HT1080 (cell line): ENCODE data around the gene TMEM30A. TPM values are rescaled to one million over a fixed set of nuclear protein-coding genes. Genes with fewer than 3 reads are reported as not detected.

Experiments
- DNase-seq: peaks from one replicate; pipeline ENCODE4 v3.0.0-alpha.2; 2015; ENCODE audit warnings: low read depth
- total RNA-seq: library from RNA; depleted of rRNA; stranded (reverse); fragments of >200 nt; shearing (Covaris generic); gene quantifications from 2 replicates; pipeline ENCODE4 v1.2.3, GENCODE V29; 2014

TMEM30A gene
- total RNA-seq, 1 experiment from 2014 or later, result 91.1 TPM

DNA sequence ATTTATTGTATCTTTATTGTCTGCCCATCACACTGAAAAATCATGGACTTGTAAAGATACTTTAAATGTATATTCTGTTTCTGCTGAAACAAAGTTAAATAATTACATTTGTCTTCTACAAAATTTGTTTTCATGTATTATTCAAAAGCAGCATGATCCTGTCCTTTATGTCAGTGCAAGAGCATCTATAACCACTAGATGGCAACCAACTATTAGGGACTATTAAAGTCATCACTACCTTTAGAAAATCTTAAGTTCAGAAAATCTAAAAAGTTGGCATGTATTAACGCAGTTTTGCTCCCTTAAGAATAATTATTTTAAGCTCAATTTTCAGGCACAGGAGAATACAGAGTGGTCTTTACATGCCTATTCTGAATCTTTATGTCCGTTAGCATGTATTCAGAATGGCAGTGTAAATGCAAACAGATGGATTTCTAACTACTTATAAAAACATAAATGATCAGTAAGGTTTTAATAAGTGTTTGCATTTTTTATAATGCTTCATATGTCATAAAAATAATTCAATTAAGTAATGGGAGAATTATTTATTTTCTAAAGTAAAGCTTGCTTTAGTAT lies 17.8 kb downstream of the TMEM30A start:
- DNase-seq, result peak; percentile 7

DNA sequence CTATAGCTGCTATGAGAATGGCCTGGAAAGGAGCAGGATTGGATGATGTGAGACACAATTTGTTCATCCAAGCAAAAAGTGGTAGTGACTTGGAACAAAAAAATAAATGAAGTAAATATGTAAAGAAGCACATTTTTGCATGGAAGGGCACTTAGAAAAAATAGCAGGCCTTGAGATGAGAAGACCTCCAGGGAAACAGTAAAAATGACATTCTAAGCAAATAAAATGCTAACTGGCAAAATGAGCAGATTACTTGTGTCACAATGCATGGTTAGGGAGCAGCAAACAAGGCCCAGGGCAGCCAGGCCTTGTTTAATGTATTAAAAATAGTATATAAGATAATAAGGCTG lies 21.2 kb downstream of the TMEM30A start:
- DNase-seq, result no peak

DNA sequence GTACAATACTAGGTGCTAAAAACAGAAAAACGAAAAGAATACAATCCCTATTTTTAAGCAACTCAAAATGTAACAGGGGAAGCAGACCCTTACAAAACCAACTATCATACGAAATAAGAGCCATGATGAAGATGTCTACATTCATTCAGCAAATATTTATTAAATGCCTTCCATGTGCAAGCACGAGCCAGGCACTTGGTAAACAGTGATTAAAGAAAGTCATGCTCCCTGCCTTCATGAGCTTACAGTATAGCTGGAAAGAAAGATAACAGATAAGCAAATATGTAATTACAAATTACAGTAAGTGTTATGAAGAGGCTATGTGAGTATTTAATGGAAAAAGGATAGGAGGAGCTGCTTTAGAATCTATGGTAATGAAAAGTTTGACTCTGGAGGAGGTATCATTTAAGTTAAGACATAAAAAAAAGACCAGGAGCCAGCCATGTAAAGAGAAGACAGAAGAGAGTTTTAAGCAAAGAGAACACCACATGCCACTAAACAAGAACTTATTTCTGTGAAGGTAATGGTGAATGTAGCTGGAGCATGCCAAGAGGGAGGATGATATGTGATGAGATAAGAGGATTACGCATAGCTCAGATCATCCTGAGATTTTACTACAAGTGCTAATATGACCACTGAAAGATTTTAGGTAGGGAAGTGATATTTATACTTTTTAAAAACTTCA lies 21.7 kb downstream of the TMEM30A start:
- no peak for DNase-seq

DNA sequence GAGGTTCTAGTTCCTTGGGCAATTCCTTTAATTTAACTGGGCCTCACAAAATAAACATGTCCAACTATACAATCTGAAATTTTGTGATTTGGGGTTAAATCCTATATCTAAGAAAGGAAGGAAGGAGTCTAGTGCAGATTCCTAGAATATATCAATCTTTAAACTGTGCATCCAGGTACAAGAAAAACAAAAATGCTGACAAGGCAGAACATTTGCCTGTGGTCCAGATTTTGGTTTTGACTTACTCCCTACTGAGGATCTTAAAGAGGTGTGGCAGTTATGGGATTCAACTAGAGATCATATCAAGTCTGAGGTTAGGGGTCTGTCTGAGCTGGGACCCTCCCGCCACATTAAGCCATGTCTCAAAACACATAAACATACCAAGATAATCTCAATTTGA lies 23.3 kb downstream of the TMEM30A start:
- no peak for DNase-seq

DNA sequence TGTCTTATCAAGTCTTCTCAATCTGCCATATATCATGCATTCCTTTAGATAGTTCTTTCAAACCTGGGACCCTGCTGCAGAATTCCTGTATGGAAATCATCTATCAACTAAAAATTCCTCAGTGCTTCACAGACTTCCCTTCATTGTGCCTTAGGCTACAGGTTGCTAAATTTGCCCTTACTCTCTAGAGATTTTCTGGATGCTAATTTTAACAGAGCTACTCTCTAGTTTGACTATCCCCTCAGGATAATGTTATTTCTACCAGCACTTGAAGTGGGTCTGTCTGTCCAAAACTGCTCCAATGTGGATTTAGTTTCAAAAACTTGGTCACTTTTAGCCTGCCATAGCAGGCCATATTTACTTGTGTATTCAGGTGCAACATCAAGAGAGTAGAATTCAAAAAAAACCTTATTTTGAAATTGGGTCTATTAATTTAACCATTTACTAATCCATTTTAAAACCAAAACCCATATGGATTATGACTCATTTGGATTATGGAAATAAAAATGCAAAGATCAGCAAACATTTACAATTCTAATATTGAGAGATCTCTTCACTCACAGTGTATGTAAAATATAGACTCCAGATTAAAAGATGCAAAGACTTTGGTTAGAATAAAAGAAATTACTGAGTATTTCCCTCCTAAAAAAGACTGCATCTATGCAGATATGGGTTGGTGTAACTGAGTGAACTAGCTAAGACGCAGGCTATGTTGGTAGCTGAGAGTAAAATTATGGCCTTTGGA lies 27.1 kb downstream of the TMEM30A start:
- DNase-seq, result no peak

DNA sequence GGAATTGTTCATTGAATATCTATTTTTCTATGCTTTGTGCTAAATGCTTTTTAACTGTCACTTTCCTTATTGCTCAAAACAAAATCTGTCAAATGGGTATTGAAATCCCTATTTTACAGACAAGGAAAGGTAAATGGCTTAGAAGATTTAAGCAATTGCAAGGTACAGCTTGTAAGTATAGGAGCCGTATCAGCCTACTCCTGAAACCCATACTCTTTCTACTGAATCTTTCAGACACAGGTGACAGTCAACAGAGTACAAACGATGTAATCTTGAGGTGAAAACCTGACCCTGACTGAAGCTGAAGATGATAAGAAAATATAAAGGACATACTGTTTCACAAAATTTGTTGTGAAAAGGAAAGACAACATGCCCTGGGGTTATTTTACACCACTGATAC lies 34.0 kb downstream of the TMEM30A start:
- DNase-seq, result no peak

DNA sequence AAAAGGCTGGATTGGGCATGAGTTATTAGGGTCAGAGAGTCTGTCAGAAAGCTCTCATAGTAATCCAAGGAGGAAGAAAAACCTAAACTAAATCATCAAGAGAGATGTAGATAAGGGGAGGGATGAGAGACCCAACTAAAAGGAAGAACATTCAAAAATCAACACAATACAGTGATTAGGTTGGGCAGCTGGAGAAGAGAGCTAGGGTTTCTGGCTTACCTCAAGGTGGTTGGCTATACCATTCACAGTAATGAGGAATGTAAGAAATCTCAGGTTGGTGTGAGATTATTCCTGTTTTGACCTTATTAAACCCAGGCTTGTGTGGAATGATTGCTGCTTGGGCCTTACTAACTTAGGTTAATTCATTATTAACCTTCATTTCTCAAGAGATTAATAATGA lies 34.8 kb downstream of the TMEM30A start:
- no peak for DNase-seq

DNA sequence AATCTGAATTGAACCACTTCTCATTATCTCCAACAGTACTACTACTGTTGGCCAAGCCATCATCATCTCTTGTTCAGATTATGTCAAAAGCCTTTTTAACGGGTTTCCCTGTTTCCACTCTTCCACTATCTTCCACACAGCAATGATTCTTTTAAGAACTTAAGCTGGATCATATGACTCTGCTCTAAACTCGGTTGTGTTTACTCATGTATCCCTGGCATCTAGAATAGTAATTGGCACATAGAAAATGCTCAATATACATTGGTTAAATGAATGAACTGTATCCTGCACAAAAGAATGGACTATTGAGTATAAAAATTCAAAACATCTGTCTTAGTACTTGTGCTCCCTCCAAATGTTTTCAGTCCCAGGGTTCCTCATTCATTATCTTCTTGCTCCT lies 38.2 kb downstream of the TMEM30A start:
- DNase-seq, result no peak

DNA sequence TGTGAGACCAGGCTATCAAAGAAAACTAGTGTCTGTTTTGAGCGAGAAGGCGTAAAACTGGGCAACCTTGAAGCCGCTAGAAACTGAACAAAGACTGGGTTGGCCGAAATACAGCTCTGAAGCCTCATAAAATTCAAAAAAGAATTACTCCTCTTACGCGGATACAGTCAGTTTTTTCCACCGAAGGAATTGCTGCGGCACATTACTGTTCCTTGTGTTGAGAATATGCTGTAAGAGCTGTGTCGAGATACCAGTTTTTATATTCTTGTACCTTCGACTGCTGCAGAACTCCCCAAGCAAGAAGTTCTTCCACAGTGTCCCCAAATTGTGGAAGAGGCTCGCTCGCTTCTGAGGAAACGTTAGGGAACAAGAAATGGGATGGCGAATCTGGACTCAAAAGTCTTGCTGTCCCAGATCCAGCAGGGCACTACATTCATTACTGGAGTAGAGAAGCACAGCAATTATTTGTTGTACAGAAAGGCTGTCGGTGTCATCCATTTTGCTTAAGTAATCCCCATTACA lies 40.5 kb downstream of the TMEM30A start:
- DNase-seq, result no peak

DNA sequence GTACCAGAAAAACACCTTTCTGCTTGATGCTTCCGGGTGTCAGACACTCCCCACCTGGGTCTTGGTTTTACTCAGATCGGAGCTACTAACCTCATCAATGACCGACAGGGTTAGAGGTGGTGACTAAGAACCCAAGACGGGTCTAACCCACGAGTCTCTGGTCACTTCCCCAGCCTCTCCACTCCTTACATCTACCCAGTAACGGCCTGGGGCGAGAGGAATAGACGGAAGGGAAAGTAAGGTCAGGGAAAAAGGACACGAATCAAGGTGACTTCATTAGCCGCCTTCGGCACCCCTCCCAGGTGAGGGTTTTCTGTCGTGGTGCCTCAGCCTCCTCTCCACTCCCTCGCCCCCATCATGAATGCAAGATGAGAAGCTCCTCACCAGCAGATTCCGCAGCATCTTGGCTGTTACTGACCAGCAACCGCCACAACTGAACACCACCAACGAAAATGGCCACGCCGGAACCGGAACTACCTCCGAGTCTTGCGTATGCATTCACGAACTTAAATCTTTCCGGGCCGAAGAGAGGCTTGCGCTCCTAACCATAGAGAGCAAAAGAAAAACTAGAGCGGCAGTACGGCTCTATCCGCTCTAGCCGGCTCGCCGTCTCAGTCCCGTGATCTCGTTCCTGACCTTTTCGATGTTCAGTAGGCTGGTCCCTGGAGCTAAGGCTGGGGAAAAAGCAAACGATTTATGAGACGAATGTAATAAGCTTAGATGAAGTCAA lies 41.1 kb downstream of the TMEM30A start, which contains the start of gene COX7A2:
Gene COX7A2 (minus strand): TSS at position 469 of the 730 bp plus-strand sequence. CDS start 67 bp downstream, at position 402.
- peak; percentile 97 for DNase-seq

DNA sequence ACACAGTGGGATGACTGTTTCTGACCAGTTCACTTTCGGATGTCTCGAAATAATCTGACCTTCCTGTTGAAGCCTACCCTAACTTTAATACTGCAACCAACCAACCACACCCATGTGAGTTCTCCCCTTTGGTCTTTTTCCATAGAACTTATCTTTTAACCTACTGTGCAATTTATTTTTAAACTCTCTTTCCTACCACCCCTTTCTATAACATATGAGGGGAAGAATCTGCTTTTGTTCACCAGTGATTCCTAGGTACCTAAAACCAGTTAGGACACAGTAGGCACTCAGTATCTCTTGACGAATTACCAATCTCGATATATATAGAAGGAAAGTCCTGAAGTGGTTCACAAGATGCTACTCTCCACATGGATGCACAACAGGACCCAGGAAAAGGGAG lies 48.0 kb downstream of the TMEM30A start:
- no peak for DNase-seq

DNA sequence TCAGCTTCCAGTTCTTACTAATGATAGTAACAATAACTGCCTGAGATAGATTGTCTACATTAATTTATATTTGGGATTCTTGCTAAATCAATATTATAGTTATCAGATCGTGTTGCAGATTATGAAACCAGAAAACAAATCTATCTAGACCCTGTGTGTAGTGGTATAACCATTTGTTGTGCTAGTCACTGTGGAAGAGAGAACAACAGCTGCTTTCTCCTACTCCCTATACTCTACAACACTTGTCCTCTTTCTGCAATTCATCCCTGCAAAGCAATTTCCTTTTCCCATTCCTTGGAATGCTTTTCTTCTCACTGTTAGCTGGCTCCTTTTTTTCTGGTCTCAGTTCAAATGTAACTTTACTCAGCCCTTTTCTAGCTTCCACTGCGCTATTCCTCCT lies 49.3 kb downstream of the TMEM30A start:
- DNase-seq, result no peak

DNA sequence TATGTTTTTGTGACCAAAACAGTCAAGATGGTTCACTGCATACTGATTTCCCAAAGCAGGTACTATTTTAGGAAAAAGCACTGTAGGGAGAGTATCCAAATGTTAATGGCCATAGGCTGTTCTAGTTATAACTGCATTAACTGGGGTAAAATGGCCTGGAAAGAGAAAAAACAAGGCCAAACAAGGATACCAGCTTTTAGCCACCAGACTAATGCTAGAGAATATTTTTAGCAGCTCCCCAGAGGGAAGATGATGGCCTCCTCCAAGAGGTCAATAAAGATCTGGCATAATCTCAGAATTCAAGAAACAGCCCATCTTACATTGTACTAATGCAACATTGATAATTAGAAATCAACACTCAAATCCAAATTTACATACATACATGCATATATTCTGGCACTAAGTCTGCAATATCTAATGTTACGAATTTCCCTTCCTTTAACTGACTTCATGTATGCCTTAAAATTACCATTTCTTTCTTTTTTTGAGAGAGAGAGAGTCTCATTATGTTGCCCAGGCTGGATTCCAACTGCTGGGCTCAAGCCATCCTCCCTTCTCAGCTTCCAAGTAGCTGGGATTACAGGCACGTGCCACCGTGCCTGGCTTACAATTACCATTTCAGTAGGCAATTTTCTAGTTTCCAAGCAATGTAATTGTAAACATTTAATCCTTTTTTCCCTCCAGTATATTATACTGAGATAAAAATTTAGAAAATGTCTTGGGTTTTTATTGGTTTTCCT lies 50.3 kb downstream of the TMEM30A start:
- no peak for DNase-seq

DNA sequence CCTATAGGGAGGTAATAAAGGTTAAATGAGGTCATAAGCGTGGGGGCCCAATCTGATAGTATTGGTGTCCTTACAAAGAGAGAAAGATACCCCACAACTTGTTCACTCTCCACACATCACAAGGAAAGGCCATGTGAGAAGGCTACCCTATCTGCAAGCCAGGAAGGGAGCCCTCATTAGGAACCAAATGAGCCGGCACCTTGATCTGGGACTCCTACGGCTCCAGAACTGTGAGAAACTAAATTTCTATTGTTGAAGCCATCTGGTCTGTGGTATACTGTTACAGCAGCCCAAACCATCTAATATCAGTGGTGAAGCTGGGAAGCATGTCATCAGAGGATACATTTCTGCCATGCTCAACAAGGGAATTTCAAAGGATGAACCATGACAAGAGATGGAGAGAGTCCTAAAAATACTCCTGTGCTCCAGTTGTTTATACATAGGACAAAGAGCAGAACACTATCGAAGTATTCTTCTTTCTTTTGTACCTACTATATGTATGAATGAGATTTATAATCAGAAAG lies 51.4 kb downstream of the TMEM30A start:
- DNase-seq, result no peak

DNA sequence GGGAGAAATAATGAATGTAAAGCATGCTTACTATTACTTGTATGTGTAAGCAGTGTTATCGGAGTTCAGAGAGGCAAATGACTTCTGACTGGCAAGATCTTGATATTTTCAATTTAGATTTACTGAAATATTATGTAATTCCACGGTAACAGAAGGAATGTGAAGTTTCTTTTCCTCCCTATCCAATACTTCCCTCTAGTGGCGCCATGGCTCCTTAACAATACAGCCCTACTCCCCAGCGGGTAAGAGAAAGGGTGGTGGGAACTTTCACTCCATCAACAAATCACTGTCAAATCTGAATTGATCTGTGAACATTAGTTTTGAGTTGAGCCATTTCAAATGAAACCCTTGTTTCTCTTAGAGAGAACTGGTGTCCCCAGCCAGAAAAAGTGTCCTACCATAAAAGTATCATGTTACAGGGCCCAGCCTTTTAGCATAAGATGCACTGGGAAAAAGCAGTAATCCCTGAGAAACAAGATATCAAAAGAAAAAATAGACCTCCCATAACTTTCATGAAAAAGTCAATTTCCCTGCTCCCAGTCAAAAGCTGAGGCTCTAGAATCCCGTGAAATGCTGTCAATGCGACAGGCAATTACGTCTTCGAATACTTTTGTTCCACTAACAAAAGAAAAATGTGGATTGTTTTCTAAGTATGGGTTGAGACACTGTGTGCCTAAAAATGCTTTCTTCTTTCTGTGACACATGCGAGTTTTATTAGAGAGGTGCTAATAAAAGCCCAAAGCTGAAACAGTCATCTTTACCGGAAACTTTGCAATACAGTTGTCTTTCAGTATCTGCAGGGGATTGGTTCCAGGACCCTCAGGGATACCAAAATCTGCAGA lies 53.9 kb downstream of the TMEM30A start:
- peak; percentile 45 for DNase-seq

DNA sequence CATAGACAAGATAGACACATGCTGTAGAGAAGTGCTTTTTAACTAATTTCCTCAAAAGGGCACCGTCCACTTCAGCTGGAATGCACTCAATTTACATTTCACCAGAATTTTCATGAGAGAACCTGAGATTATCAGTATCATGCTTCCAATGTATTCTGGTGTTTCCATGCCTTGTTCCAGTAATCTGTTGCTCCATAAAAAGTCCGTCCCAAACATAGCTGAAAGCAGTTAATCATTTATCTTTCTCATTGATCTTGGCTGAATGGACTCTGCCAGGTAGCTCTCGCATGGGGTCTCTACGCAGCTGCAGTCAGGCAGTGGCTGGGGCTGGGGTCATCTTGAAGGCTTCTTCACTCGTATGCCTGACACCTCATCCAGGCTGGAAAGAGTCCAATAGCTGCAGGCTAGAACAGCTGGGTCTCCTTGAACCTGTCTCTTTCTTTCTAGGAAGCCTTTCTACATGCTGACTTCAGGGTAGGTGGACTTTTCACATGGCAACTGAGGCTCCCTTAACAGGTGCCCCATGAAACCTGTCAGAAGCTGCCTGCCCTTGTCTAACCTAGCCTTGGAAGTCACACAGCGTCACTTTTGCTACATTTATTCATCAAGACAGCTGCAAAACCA lies 60.2 kb downstream of the TMEM30A start:
- DNase-seq, result no peak

DNA sequence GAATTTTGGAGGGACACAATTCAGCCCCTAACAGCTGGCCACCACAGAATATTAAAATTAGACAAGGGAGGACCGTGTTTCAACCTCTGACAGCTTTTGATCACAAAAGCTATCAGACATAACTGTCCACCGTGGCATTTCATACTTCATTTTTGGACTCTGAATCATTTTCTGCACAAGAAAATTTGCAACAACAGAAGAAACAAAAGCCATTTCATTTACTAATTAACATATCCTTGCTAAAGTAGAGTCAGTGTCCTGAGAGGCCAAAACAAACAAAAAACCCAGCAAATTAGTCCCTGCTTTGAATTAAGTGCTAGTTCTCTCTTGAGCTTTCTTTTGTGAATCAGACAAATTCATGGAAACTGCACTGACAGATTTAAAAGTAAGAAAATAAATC lies 61.2 kb downstream of the TMEM30A start:
- no peak for DNase-seq

DNA sequence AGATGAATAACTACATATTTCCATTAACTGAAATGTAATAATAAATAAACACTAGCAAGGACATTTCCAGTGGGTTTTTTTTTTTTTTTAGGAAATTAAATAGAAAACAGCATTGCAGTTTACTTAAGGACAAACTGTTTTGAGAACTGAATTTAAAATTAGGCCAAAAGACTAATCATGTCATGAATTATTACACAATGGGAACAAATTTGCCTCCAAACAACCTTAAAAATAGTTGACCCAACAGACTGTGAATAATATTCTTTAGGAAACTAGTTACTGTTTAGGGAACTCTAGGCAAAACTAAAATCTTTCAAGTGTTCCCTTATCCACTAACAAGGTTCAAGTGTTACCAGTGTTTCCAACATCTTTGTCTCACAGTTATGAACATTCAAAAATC lies 62.3 kb downstream of the TMEM30A start:
- DNase-seq, result no peak

DNA sequence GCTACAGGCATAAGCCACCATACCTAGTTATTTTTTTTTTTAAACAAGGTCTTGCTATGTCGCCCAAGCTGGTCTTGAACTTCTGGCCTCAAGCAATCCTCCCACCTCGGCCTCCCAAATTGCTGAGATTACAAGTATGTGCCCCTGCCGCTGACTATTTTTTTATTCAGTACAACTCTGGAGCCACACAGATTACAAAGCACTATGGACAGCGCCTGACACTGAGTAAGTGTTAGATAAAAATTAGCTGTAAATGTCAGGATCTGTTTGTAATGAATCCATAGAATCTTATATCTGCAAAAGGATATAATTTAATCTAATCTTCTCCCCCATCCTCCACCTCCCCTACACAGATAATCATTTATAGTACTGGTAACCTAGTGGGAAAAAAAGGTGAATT lies 63.5 kb downstream of the TMEM30A start:
- DNase-seq, result no peak
